H1 (cell line): ENCODE data around the gene TTI1. TPM values are rescaled to one million over a fixed set of nuclear protein-coding genes. Genes with fewer than 3 reads are reported as not detected.

ENCODE experiments used
- CBX5 ChIP-seq: fragments of 300-800, 300-1000 bp; sonication (generic); IDR thresholded peaks from 2 replicates; pipeline ENCODE4 v1.7.1; 2016; ENCODE audit warnings: antibody characterized with exemption, low read length, low read depth
- GTF2F1 ChIP-seq: IDR thresholded peaks from 2 replicates; pipeline ENCODE4 v1.6.1; 2012; ENCODE audit warnings: low read depth, low read length, improper control_type of control experiment, borderline replicate concordance
- PHF8 ChIP-seq: fragments of 200-600 bp; sonication (generic); conservative IDR thresholded peaks from 2 replicates; pipeline ENCODE4 v1.7.1; 2012; ENCODE audit warnings: low read depth, mild to moderate bottlenecking, inconsistent platforms, low read length, moderate library complexity
- POLR2A ChIP-seq, 2 experiments: IDR thresholded peaks; 1 replicate in 1 of 2; 2 replicates in 1 of 2; pipeline ENCODE4 v1.6.1; 2011; ENCODE audit warnings: low read depth in 2 of 2, low read length in 2 of 2, mild to moderate bottlenecking in 2 of 2; ENCODE audit errors: control extremely low read depth in 1 of 2
- SAP30 ChIP-seq: fragments of 300-600 bp; sonication (generic); IDR thresholded peaks from 2 replicates; pipeline ENCODE4 v1.7.1; 2012; ENCODE audit warnings: low read length, moderate library complexity, mild to moderate bottlenecking, inconsistent platforms; ENCODE audit not compliant: insufficient read depth, insufficient replicate concordance
- SIX5 ChIP-seq: IDR thresholded peaks from 2 replicates; pipeline ENCODE4 v1.6.1; 2011; ENCODE audit warnings: mild to moderate bottlenecking, low read depth, low read length
- SRF ChIP-seq: IDR thresholded peaks from 2 replicates; pipeline ENCODE4 v1.6.1; 2011; ENCODE audit warnings: mild to moderate bottlenecking, low read depth, low read length, moderate library complexity
- ZNF274 ChIP-seq: IDR thresholded peaks from 2 replicates; pipeline ENCODE4 v1.7.0; 2012; ENCODE audit warnings: low read length, borderline replicate concordance; ENCODE audit errors: extremely low read depth
- polyA plus RNA-seq, 7 experiments: library from polyadenylated mRNA; depleted of rRNA in 3 of 7; stranded (reverse) in 5 of 7; unstranded in 2 of 7; fragments of >200 nt in 5 of 7; fragments of 200-250 nt in 2 of 7; gene quantifications; 1 replicate in 5 of 7; 2 replicates in 1 of 7; 4 replicates in 1 of 7; pipeline versions ENCODE4 v1.2.1 to v1.2.3, GENCODE V29; 2011 to 2013; ENCODE audit warnings: missing spikeins in 2 of 7, mixed read lengths in 2 of 7
- total RNA-seq: library from RNA; stranded (reverse); fragmentation: NEBNext Ultra II Directional; extraction: Animal tissue kit (Norgen Biotek cat#: 25700); gene quantifications from 2 replicates; pipeline ENCODE4 v1.2.1, GENCODE V29; 2021
- TF ChIP-seq, protein P1 (sequence below): fragments of 300-600 bp; sonication (generic); IDR thresholded peaks from 2 replicates; pipeline ENCODE4 v1.7.1; 2012; ENCODE audit warnings: low read length, moderate library complexity, mild to moderate bottlenecking, inconsistent platforms; ENCODE audit not compliant: insufficient replicate concordance
- TF ChIP-seq, protein P2 (sequence below): IDR thresholded peaks from 2 replicates; pipeline ENCODE4 v1.6.1; 2012; ENCODE audit warnings: inconsistent platforms

TTI1 gene
- total and polyA plus RNA-seq, 2 of the 8 experiments (the other 6 are each of a cell fraction or from before 2014, with no cell fraction given) = 34.1 to 47.0 TPM

DNA sequence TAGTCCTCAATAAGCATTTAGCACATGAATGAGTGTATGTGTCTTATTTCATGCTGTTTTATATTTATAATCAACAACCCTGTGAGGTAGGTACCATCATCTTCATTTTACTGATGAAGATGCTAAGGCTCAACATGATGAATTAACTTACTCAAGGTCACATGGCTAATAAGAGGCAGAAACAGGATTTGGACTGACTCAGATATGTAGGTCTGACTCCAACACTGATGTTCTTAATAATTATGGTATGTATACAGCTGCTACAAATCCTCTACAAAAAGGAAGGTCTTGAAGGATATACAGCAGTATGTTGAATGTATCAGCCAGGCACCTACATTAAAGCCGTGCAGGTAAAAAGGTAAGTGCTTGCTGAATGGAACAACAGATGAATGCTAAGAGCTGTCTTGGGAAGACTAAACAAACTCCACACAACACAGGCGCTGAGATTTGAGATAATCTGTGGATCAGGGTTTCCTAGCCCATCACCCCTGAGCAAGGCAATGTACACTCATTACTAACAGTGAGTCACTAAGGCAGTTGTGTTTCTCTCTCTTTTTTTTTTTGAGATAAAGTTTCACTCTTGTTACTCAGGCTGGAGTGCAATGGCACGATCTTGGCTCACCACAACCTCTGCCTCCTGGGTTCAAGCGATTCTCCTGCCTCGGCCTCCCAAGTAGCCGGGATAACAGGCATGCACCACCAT, 31.9 kb downstream of the TTI1 start (continued):
- TF ChIP-seq, protein P1, sequence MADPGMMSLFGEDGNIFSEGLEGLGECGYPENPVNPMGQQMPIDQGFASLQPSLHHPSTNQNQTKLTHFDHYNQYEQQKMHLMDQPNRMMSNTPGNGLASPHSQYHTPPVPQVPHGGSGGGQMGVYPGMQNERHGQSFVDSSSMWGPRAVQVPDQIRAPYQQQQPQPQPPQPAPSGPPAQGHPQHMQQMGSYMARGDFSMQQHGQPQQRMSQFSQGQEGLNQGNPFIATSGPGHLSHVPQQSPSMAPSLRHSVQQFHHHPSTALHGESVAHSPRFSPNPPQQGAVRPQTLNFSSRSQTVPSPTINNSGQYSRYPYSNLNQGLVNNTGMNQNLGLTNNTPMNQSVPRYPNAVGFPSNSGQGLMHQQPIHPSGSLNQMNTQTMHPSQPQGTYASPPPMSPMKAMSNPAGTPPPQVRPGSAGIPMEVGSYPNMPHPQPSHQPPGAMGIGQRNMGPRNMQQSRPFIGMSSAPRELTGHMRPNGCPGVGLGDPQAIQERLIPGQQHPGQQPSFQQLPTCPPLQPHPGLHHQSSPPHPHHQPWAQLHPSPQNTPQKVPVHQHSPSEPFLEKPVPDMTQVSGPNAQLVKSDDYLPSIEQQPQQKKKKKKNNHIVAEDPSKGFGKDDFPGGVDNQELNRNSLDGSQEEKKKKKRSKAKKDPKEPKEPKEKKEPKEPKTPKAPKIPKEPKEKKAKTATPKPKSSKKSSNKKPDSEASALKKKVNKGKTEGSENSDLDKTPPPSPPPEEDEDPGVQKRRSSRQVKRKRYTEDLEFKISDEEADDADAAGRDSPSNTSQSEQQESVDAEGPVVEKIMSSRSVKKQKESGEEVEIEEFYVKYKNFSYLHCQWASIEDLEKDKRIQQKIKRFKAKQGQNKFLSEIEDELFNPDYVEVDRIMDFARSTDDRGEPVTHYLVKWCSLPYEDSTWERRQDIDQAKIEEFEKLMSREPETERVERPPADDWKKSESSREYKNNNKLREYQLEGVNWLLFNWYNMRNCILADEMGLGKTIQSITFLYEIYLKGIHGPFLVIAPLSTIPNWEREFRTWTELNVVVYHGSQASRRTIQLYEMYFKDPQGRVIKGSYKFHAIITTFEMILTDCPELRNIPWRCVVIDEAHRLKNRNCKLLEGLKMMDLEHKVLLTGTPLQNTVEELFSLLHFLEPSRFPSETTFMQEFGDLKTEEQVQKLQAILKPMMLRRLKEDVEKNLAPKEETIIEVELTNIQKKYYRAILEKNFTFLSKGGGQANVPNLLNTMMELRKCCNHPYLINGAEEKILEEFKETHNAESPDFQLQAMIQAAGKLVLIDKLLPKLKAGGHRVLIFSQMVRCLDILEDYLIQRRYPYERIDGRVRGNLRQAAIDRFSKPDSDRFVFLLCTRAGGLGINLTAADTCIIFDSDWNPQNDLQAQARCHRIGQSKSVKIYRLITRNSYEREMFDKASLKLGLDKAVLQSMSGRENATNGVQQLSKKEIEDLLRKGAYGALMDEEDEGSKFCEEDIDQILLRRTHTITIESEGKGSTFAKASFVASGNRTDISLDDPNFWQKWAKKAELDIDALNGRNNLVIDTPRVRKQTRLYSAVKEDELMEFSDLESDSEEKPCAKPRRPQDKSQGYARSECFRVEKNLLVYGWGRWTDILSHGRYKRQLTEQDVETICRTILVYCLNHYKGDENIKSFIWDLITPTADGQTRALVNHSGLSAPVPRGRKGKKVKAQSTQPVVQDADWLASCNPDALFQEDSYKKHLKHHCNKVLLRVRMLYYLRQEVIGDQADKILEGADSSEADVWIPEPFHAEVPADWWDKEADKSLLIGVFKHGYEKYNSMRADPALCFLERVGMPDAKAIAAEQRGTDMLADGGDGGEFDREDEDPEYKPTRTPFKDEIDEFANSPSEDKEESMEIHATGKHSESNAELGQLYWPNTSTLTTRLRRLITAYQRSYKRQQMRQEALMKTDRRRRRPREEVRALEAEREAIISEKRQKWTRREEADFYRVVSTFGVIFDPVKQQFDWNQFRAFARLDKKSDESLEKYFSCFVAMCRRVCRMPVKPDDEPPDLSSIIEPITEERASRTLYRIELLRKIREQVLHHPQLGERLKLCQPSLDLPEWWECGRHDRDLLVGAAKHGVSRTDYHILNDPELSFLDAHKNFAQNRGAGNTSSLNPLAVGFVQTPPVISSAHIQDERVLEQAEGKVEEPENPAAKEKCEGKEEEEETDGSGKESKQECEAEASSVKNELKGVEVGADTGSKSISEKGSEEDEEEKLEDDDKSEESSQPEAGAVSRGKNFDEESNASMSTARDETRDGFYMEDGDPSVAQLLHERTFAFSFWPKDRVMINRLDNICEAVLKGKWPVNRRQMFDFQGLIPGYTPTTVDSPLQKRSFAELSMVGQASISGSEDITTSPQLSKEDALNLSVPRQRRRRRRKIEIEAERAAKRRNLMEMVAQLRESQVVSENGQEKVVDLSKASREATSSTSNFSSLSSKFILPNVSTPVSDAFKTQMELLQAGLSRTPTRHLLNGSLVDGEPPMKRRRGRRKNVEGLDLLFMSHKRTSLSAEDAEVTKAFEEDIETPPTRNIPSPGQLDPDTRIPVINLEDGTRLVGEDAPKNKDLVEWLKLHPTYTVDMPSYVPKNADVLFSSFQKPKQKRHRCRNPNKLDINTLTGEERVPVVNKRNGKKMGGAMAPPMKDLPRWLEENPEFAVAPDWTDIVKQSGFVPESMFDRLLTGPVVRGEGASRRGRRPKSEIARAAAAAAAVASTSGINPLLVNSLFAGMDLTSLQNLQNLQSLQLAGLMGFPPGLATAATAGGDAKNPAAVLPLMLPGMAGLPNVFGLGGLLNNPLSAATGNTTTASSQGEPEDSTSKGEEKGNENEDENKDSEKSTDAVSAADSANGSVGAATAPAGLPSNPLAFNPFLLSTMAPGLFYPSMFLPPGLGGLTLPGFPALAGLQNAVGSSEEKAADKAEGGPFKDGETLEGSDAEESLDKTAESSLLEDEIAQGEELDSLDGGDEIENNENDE = no peak
- TF ChIP-seq POLR2A (IDR thresholded peaks at IDR 0.05; ENCODE audit: control extremely low read depth in 1 of 2, low read depth in 2 of 2, low read length in 2 of 2) (no peak), CBX5 (no peak), ZNF274 (no peak), GTF2F1 (no peak), SRF (no peak), PHF8 (no peak), SAP30 (no peak), SIX5 (no peak)
- TF ChIP-seq, protein P2, sequence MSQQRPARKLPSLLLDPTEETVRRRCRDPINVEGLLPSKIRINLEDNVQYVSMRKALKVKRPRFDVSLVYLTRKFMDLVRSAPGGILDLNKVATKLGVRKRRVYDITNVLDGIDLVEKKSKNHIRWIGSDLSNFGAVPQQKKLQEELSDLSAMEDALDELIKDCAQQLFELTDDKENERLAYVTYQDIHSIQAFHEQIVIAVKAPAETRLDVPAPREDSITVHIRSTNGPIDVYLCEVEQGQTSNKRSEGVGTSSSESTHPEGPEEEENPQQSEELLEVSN = no peak
